Endothelial cell of umbilical vein (primary cell): ENCODE data around the gene GOLPH3. TPM values are rescaled to one million over a fixed set of nuclear protein-coding genes. Genes with fewer than 3 reads are reported as not detected.

Experiments
- BruUV-seq: library from RNA; stranded (reverse); fragments of 400-500 nt; replicated peaks from 2 replicates; lab custom pipeline; 2021; lab: Mats Ljungman, UMichigan
- CTCF ChIA-PET: fragments of 300-600, 350-600 bp; sonication (Branson Sonifier 250); formaldehyde crosslinking; loops from one replicate; lab custom pipeline; 2021; ENCODE audit warnings: antibody characterized with exemption, inconsistent platforms; lab: Charles Lee
- POLR2A ChIA-PET: fragments of 300-600, 350-600 bp; sonication (Branson Sonifier 250); formaldehyde crosslinking; loops from one replicate; lab custom pipeline; 2021; ENCODE audit warnings: antibody characterized with exemption, inconsistent platforms; lab: Charles Lee
- DNase-seq: peaks from one replicate; pipeline ENCODE4 v3.0.0-alpha.2; 2011; ENCODE audit warnings: low read depth, low spot score
- FAIRE-seq: peaks from 2 replicates; lab custom pipeline; 2011; peaks lifted over from hg19 to GRCh38; lab: Jason Lieb, UNC
- H2AFZ ChIP-seq: 2 replicates; pipeline ENCODE4 v1.6.0; 2012; ENCODE audit warnings: low read depth, low read length, control low read depth, inconsistent platforms
- H3K27ac ChIP-seq: 2 replicates; pipeline ENCODE4 v1.5.1; 2011; ENCODE audit warnings: low read depth, mild to moderate bottlenecking, control low read depth, low read length, moderate library complexity; ENCODE audit not compliant: insufficient read depth
- H3K27me3 ChIP-seq, 2 experiments: 2 replicates each; pipeline versions ENCODE4 v1.6.0 to v1.6.1; 2011; ENCODE audit warnings: low read length in 2 of 2, mixed read lengths in 1 of 2; ENCODE audit not compliant: control insufficient read depth in 2 of 2, insufficient read depth in 2 of 2
- H3K36me3 ChIP-seq, 2 experiments: 2 replicates in 1 of 2; 3 replicates in 1 of 2; pipeline ENCODE4 v1.5.1; 2011; ENCODE audit warnings: low read length in 2 of 2, mild to moderate bottlenecking in 1 of 2, moderate library complexity in 1 of 2; ENCODE audit not compliant: control insufficient read depth in 2 of 2, insufficient read depth in 2 of 2; ENCODE audit errors: extremely low read depth in 1 of 2
- H3K4me1 ChIP-seq: 3 replicates; pipeline ENCODE4 v1.5.1; 2011; ENCODE audit warnings: mild to moderate bottlenecking, low read length; ENCODE audit not compliant: control insufficient read depth, insufficient read depth; ENCODE audit errors: extremely low read depth
- H3K4me2 ChIP-seq: 2 replicates; pipeline ENCODE4 v1.6.1; 2011; ENCODE audit warnings: low read length, control low read depth, mixed read lengths; ENCODE audit not compliant: insufficient read depth
- H3K4me3 ChIP-seq, 3 experiments: fragments of 200-600 bp in 1 of 3; sonication (generic), shearing (Covaris generic) in 1 of 3; replicated peaks in 1 of 3; 2 replicates each; pipeline ENCODE4 v1.5.1; 2011 to 2016; ENCODE audit warnings: control low read depth in 3 of 3, low read length in 3 of 3, mild to moderate bottlenecking in 2 of 3, inconsistent platforms in 1 of 3, low read depth in 1 of 3, moderate library complexity in 1 of 3; ENCODE audit not compliant: insufficient read depth in 1 of 3
- H3K79me2 ChIP-seq: 2 replicates; pipeline ENCODE4 v1.6.0; 2012; ENCODE audit warnings: low read length, inconsistent platforms; ENCODE audit not compliant: control insufficient read depth, insufficient read depth
- H3K9ac ChIP-seq: replicated peaks from 2 replicates; pipeline ENCODE3; 2011; ENCODE audit warnings: low read length, control low read depth; ENCODE audit not compliant: insufficient read depth; ENCODE audit errors: extremely low read depth
- H3K9me1 ChIP-seq: replicated peaks from 3 replicates; pipeline ENCODE4 v1.6.0; 2011; ENCODE audit warnings: mild to moderate bottlenecking, low read length; ENCODE audit not compliant: control insufficient read depth, insufficient read depth; ENCODE audit errors: extremely low read depth
- H3K9me3 ChIP-seq: replicated peaks from 2 replicates; pipeline ENCODE4 v1.5.1; 2012; ENCODE audit warnings: low read length, inconsistent platforms; ENCODE audit not compliant: control insufficient read depth, insufficient read depth
- H4K20me1 ChIP-seq: replicated peaks from 2 replicates; pipeline ENCODE3; 2011; ENCODE audit warnings: mild to moderate bottlenecking, low read length; ENCODE audit not compliant: control insufficient read depth, insufficient read depth; ENCODE audit errors: extremely low read depth
- FOS ChIP-seq: IDR thresholded peaks from 2 replicates; pipeline ENCODE4 v1.6.1; 2011; ENCODE audit warnings: mild to moderate bottlenecking, low read length, moderate library complexity, borderline replicate concordance; ENCODE audit not compliant: insufficient read depth
- GATA2 ChIP-seq: IDR thresholded peaks from 2 replicates; pipeline ENCODE4 v1.7.0; 2011; ENCODE audit warnings: low read depth, mild to moderate bottlenecking, moderate library complexity, mixed read lengths, low read length; ENCODE audit not compliant: insufficient read length, insufficient read depth
- JUN ChIP-seq: IDR thresholded peaks from 2 replicates; pipeline ENCODE4 v1.6.1; 2011; ENCODE audit warnings: borderline replicate concordance, low read depth; ENCODE audit not compliant: insufficient read length, insufficient read depth
- MYC ChIP-seq: IDR thresholded peaks from one replicate; pipeline ENCODE4 v1.6.1; 2011; ENCODE audit warnings: mild to moderate bottlenecking, low read depth, low read length
- POLR2A ChIP-seq: IDR thresholded peaks from 2 replicates; pipeline ENCODE4 v1.6.1; 2012; ENCODE audit warnings: low read depth, mild to moderate bottlenecking, control low read depth, low read length
- POLR2AphosphoS5 ChIP-seq: IDR thresholded peaks from 2 replicates; pipeline ENCODE4 v1.6.1; 2012; ENCODE audit warnings: low read depth, mild to moderate bottlenecking, control low read depth, low read length, moderate library complexity; ENCODE audit not compliant: insufficient read depth
- dilution Hi-C: fragments of 300-500 bp; cut with MboI; formaldehyde crosslinking; loops from one replicate; pipeline ENCODE4 v1.15.0; 2019; ENCODE audit warnings: low sequenced_read_pairs; ENCODE audit not compliant: extremely low pct_ligation_motif_present
- intact Hi-C: fragments of 100-400 bp; cut with micrococcal nuclease; formaldehyde crosslinking; loops from one replicate; pipeline ENCODE4 v1.10.0; 2022
- polyA plus RNA-seq, 4 experiments: library from polyadenylated mRNA; depleted of rRNA in 3 of 4; stranded (reverse) in 3 of 4; unstranded in 1 of 4; fragments of >200 nt; gene quantifications; 2 replicates each; pipeline versions ENCODE4 v1.2.1 to v1.2.3, GENCODE V29; 2011 to 2012; ENCODE audit warnings: missing spikeins in 1 of 4
- total RNA-seq: library from RNA; stranded (reverse); gene quantifications from 2 replicates; pipeline ENCODE4 v1.2.3, GENCODE V29; 2021
- TF ChIP-seq, protein P1 (sequence below), 2 donors: IDR thresholded peaks; 1 replicate in 1 of 2; 2 replicates in 1 of 2; pipeline ENCODE4 v1.5.1; 2011; ENCODE audit warnings: low read length in 2 of 2, mild to moderate bottlenecking in 2 of 2, moderate library complexity in 2 of 2, control low read depth in 1 of 2, inconsistent platforms in 1 of 2, low read depth in 1 of 2; ENCODE audit not compliant: insufficient read depth in 1 of 2; ENCODE audit errors: extremely low read depth in 1 of 2

GOLPH3 gene
- total and polyA plus RNA-seq, 2 donors (not counting 3 experiments of a cell fraction or from before 2014, with no cell fraction given), result 38.1 to 70.2 TPM

DNA sequence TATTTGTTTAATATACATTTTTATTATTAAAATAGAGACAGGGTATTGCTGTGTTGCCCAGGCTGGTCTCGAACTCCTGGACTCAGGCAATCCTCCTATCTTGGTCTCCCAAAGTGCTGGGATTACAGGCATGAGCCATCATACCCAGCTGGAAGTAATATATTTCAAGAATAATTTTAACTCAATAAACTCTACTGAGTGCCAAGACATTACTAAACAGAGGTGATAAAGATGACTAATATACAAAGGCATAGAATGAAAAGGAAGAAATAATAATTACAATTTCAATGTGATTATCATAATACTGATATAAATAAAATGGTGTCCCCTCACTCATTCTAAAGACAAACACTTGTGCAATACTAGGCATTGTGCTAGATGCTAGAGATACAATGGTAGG, 13.9 kb downstream of the GOLPH3 start:
- Histone ChIP-seq H3K9me1 (no peaks in the 10 kb centered on the region), H3K27me3 (no peaks in the 10 kb centered on the region), H3K9me3 (no peaks in the 10 kb centered on the region), H3K4me3 (no peak overlapping the region), H3K4me1 (no peaks in the 10 kb centered on the region), H3K9ac (no peak overlapping the region), H3K79me2 (peaks cover 92% of the 10 kb centered on the region), H3K4me2 (no peak overlapping the region), H4K20me1 (peaks cover 15% of the 10 kb centered on the region), H2AFZ (no peak overlapping the region), H3K27ac (no peak overlapping the region), H3K36me3 (peaks cover 0 to 2% of the 10 kb centered on the region in 2 experiments)
- DNase-seq, result no peak
- FAIRE-seq, result no peak
- TF ChIP-seq GATA2 (no peak), MYC (no peak), JUN (no peak), FOS (no peak), POLR2AphosphoS5 (no peak), POLR2A (no peak)
- TF ChIP-seq, protein P1, sequence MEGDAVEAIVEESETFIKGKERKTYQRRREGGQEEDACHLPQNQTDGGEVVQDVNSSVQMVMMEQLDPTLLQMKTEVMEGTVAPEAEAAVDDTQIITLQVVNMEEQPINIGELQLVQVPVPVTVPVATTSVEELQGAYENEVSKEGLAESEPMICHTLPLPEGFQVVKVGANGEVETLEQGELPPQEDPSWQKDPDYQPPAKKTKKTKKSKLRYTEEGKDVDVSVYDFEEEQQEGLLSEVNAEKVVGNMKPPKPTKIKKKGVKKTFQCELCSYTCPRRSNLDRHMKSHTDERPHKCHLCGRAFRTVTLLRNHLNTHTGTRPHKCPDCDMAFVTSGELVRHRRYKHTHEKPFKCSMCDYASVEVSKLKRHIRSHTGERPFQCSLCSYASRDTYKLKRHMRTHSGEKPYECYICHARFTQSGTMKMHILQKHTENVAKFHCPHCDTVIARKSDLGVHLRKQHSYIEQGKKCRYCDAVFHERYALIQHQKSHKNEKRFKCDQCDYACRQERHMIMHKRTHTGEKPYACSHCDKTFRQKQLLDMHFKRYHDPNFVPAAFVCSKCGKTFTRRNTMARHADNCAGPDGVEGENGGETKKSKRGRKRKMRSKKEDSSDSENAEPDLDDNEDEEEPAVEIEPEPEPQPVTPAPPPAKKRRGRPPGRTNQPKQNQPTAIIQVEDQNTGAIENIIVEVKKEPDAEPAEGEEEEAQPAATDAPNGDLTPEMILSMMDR (IDR thresholded peaks at IDR 0.05; ENCODE audit: extremely low read depth in 1 of 2, insufficient read depth in 1 of 2, low read depth in 1 of 2, low read length in 2 of 2), result no peak
- intact Hi-C loops (no loop called here), dilution Hi-C loops (no loop called here)
- ChIA-PET CTCF (interaction anchor here (0.7 to 1.0 kb wide), 2 partner anchors 12 to 287 kb away, joined by 3 to 5 read pairs; no protein-coding TSS in a partner anchor), POLR2A (no interaction called here)
- BruUV-seq, result no TSS peak
